GM21529 (cell line): ENCODE results near the gene SIGLEC8.
"Not testable (repeated sequence)": the region's sequence is repeated elsewhere in the genome, so short reads cannot be mapped to it uniquely, and the experiment has no call there.

Source experiments
- ATAC-seq: cut with Tn5 transposase; IDR thresholded peaks from one replicate; pipeline ENCODE4 v1.9.1; 2021; ENCODE audit not compliant: unreplicated experiment

Gene SIGLEC8

GRCh38 chr19:51473009-51473707 lies 14.9 kb upstream of the SIGLEC8 start:
- no peak for ATAC-seq

GRCh38 chr19:51472607-51473006 lies 14.4 kb upstream of the SIGLEC8 start:
- no peak for ATAC-seq

GRCh38 chr19:51471527-51471926 lies 13.3 kb upstream of the SIGLEC8 start:
- no peak for ATAC-seq

- ATAC-seq = no peak
Measured at GRCh38 chr19:51470966-51471365, 12.7 kb upstream of the SIGLEC8 start.

GRCh38 chr19:51469629-51470028 lies 11.4 kb upstream of the SIGLEC8 start:
- ATAC-seq = no peak

- no peak for ATAC-seq
Measured at GRCh38 chr19:51469162-51469561, 10.9 kb upstream of the SIGLEC8 start.

GRCh38 chr19:51468545-51468920 lies 10.3 kb upstream of the SIGLEC8 start:
- no peak for ATAC-seq

- no peak for ATAC-seq
Measured at GRCh38 chr19:51467864-51468544, 9.8 kb upstream of the SIGLEC8 start.

GRCh38 chr19:51466723-51467122 lies 8.5 kb upstream of the SIGLEC8 start:
- ATAC-seq = no peak

- ATAC-seq = not testable (repeated sequence)
Measured at GRCh38 chr19:51463976-51464581, 5.8 kb upstream of the SIGLEC8 start.

- no peak for ATAC-seq
Measured at GRCh38 chr19:51462681-51463080, 4.4 kb upstream of the SIGLEC8 start.

- no peak for ATAC-seq
Measured at GRCh38 chr19:51462276-51462675, 4.0 kb upstream of the SIGLEC8 start.

GRCh38 chr19:51461723-51462161 lies 3.5 kb upstream of the SIGLEC8 start:
- no peak for ATAC-seq

GRCh38 chr19:51460164-51460992 lies 2.1 kb upstream of the SIGLEC8 start:
- ATAC-seq = no peak

GRCh38 chr19:51458899-51459505 lies 748 bp upstream of the SIGLEC8 start:
- no peak for ATAC-seq

- ATAC-seq = no peak
Measured at GRCh38 chr19:51457351-51458013, 772 bp downstream of the SIGLEC8 start.

GRCh38 chr19:51456541-51457290 lies 1.5 kb downstream of the SIGLEC8 start:
- no peak for ATAC-seq

- ATAC-seq = no peak
Measured at GRCh38 chr19:51450730-51451307, 7.4 kb downstream of the SIGLEC8 start.

- ATAC-seq = no peak
Measured at GRCh38 chr19:51448411-51449016, 9.7 kb downstream of the SIGLEC8 start.
